Prostate gland (tissue), 2 donors: ENCODE results near the gene SUSD1. TPM values are rescaled to one million over a fixed set of nuclear protein-coding genes. Genes with fewer than 3 reads are reported as not detected.

Experiments used
- DNase-seq: peaks from one replicate; pipeline ENCODE4 v3.0.0-alpha.2; 2019; ENCODE audit warnings: low spot score
- H3K27ac ChIP-seq, 2 donors: fragments of 200-600 bp; sonication (generic); 2 replicates each; pipeline ENCODE4 v1.5.1; 2017 to 2019
- H3K27me3 ChIP-seq: fragments of 200-600 bp; sonication (generic); replicated peaks from 2 replicates; pipeline ENCODE4 v1.5.1; 2019; ENCODE audit not compliant: insufficient read depth
- H3K36me3 ChIP-seq, 2 donors: fragments of 200-600 bp; sonication (generic); 1 replicate in 1 of 2; 2 replicates in 1 of 2; pipeline versions ENCODE4 v1.5.1 to v1.8.1; 2017 to 2019
- H3K4me1 ChIP-seq: fragments of 200-600 bp; sonication (generic); replicated peaks from 2 replicates; pipeline ENCODE4 v1.5.1; 2019
- H3K4me3 ChIP-seq, 2 donors: fragments of 200-600 bp; sonication (generic); 2 replicates each; pipeline ENCODE4 v1.5.1; 2017 to 2019
- H3K9me3 ChIP-seq: fragments of 200-600 bp; sonication (generic); 2 replicates; pipeline ENCODE4 v1.5.1; 2017
- POLR2A ChIP-seq: fragments of 450-650 bp; IDR thresholded peaks from one replicate; pipeline ENCODE4 v1.6.1; 2016; ENCODE audit warnings: antibody characterized with exemption, mild to moderate bottlenecking
- POLR2AphosphoS5 ChIP-seq: sonication (generic); formaldehyde crosslinking; IDR thresholded peaks from one replicate; pipeline ENCODE4 v1.6.1; 2017; ENCODE audit warnings: antibody characterized with exemption
- WGBS: methylation state at CpG from one replicate; pipeline ENCODE4 v1.1.5; 2018; 5-methylcytosine and 5-hydroxymethylcytosine counted together
- intact Hi-C: fragments of 100-400 bp; cut with DNase I; formaldehyde crosslinking; loops from one replicate; pipeline ENCODE4 v1.14.2; 2022
- total RNA-seq, 2 donors: library from RNA; depleted of rRNA; stranded (reverse); fragments of >200 nt; gene quantifications; one replicate each; pipeline ENCODE4 v1.1.0, GENCODE V29; 2016
- TF ChIP-seq, protein P1 (sequence below), 4 experiments: fragments of 200-600 bp in 2 of 4; fragments of 450-650 bp in 2 of 4; sonication (generic) in 2 of 4; IDR thresholded peaks; 1 replicate in 3 of 4; 2 replicates in 1 of 4; pipeline ENCODE4 v1.5.1; 2016 to 2019; ENCODE audit warnings: antibody characterized with exemption in 4 of 4, mild to moderate bottlenecking in 2 of 4, moderate library complexity in 2 of 4

The SUSD1 gene
- total RNA-seq, 2 donors from 2014 or later = 10.6 to 34.8 TPM

DNA sequence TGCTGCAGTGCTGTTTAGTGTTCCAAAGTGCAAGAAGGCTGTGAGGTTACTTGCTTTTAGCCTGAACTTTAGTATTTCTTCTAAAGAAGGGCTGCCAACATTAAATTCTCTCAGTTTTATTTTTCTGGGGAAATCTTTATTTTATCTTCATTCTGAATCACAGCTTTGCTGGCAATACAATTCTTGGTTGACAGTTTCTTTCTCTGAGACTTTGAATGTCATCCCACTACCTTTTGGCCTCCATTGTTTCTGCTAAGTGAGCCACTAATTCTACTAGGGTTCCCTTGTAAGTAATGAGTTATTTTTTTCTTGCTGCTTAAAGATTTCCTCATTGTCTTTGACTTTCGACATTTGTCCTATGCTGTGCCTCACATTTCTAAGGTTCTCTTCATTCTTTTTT lies 32.4 kb upstream of the SUSD1 start:
- TF ChIP-seq, protein P1, sequence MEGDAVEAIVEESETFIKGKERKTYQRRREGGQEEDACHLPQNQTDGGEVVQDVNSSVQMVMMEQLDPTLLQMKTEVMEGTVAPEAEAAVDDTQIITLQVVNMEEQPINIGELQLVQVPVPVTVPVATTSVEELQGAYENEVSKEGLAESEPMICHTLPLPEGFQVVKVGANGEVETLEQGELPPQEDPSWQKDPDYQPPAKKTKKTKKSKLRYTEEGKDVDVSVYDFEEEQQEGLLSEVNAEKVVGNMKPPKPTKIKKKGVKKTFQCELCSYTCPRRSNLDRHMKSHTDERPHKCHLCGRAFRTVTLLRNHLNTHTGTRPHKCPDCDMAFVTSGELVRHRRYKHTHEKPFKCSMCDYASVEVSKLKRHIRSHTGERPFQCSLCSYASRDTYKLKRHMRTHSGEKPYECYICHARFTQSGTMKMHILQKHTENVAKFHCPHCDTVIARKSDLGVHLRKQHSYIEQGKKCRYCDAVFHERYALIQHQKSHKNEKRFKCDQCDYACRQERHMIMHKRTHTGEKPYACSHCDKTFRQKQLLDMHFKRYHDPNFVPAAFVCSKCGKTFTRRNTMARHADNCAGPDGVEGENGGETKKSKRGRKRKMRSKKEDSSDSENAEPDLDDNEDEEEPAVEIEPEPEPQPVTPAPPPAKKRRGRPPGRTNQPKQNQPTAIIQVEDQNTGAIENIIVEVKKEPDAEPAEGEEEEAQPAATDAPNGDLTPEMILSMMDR (IDR thresholded peaks at IDR 0.05) = no peak
- TF ChIP-seq POLR2A (no peak), POLR2AphosphoS5 (no peak)
- no peak overlapping the region for H3K27ac ChIP-seq
- no peak for DNase-seq
- no peak overlapping the region for H3K4me3 ChIP-seq
- no peaks in the 10 kb centered on the region for H3K27me3 ChIP-seq
- no peaks in the 10 kb centered on the region for H3K36me3 ChIP-seq
- intact Hi-C loops = no loop called here
- H3K9me3 ChIP-seq = no peaks in the 10 kb centered on the region
- 98% methylated on average over 1 of the region's 1 CpG for WGBS
- H3K4me1 ChIP-seq = no peaks in the 10 kb centered on the region

DNA sequence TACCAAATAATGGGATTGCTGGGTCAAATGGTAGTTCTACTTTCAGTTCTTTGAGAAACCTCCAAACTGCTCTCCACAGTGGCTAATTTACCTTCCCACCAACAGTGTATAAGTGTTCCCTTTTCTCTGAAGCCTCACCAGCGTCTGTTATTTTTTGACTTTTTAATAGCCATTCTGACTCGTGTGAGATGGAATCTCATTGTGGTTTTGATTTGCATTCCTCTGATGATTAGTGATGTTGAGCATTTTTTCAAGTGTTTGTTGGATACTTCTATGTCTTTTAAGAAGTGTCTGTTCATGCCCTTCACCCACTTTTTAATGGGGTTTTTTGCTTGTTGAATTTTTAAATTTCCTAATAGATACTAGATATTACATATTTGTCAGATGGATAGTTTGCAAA lies 28.4 kb upstream of the SUSD1 start:
- H3K4me3 ChIP-seq = no peak overlapping the region
- no peaks in the 10 kb centered on the region for H3K4me1 ChIP-seq
- TF ChIP-seq POLR2A (no peak), POLR2AphosphoS5 (no peak)
- TF ChIP-seq, protein P1 (IDR thresholded peaks at IDR 0.05) = no peak
- H3K27me3 ChIP-seq = no peaks in the 10 kb centered on the region
- intact Hi-C loops = no loop called here
- no peaks in the 10 kb centered on the region for H3K36me3 ChIP-seq
- 87% methylated on average over 2 of the region's 2 CpGs for WGBS
- DNase-seq = no peak
- H3K27ac ChIP-seq = no peak overlapping the region
- no peaks in the 10 kb centered on the region for H3K9me3 ChIP-seq

DNA sequence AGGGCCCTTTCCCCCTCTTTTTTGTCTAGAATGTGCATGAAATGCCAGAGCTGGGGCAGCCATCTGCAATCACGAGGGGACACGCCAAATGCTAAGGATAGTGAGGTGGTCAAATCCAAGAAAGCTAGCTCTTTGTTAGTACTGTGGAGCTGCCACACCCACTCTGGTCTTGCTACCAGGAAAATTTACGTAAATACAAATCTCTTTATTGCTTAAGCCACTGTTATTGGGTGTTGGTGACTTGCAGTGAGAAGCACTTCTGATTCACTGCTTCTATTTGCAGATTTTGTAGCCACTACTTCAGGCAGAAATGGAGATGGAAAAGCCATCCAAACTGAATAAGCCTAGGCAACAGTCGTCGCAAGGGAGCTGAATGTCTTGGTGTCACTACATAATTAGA lies 25.6 kb upstream of the SUSD1 start:
- Histone ChIP-seq H3K9me3 (no peaks in the 10 kb centered on the region), H3K4me3 (no peak overlapping the region), H3K4me1 (no peaks in the 10 kb centered on the region), H3K27ac (no peak overlapping the region), H3K27me3 (no peaks in the 10 kb centered on the region), H3K36me3 (no peaks in the 10 kb centered on the region)
- 85% methylated on average over 5 of the region's 5 CpGs for WGBS
- TF ChIP-seq POLR2AphosphoS5 = no peak
- no peak for TF ChIP-seq POLR2A
- TF ChIP-seq, protein P1 (IDR thresholded peaks at IDR 0.05) = no peak
- intact Hi-C loops = no loop called here
- no peak for DNase-seq

DNA sequence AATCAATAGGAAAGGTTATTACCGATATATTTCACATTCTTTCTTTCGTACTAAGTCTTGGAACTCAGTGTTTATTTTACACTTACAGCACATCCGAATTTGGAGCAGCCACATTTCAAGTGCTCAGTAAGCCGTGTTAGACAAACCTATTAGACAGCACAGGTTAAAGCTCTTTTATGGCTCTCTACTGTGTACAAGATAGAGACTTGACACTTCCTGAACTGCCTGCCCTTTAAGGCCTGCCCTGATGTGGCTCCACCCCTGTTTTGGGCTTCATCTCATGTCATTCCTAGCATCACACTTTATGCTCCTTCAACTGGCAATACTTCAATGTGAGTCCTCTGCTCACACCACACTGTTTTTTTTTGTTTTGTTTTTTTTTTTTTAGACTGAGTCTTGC lies 23.5 kb upstream of the SUSD1 start:
- TF ChIP-seq POLR2AphosphoS5 (no peak), POLR2A (no peak)
- TF ChIP-seq, protein P1 (IDR thresholded peaks at IDR 0.05) = no peak
- no peaks in the 10 kb centered on the region for H3K36me3 ChIP-seq
- H3K4me1 ChIP-seq = no peaks in the 10 kb centered on the region
- no peak overlapping the region for H3K27ac ChIP-seq
- DNase-seq = no peak
- WGBS = 38% methylated on average over 4 of the region's 4 CpGs
- no peaks in the 10 kb centered on the region for H3K27me3 ChIP-seq
- no peaks in the 10 kb centered on the region for H3K9me3 ChIP-seq
- H3K4me3 ChIP-seq = no peak overlapping the region
- intact Hi-C loops = no loop called here

DNA sequence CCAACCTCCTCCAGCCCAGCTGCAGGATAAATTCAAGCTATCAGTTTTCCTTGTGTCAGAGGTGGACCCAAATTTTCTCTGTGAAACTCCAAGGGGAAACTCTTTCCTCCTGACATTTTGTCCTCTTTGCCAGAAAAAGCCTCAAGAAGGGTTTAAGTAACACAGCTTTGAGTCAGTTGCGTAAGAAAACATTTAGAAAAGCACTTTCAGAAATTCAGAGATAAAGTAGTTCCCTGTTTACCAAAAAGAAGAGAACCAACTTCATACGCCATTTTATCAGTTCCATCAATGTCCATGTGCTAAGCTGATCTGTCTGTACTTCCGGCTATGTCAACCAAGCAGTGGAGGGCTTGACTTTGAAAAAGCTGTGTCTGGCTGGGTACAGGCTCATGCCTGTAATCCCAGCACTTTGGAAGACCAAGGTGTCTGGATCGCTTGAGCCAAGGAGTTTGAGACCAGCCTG lies 19.9 kb upstream of the SUSD1 start:
- TF ChIP-seq, protein P1 (IDR thresholded peaks at IDR 0.05) = no peak
- no peak for TF ChIP-seq POLR2A
- no peak for TF ChIP-seq POLR2AphosphoS5
- no peaks in the 10 kb centered on the region for H3K9me3 ChIP-seq
- H3K4me1 ChIP-seq = no peaks in the 10 kb centered on the region
- WGBS = 55% methylated on average over 4 of the region's 4 CpGs
- no peaks in the 10 kb centered on the region for H3K27me3 ChIP-seq
- intact Hi-C loops = no loop called here
- no peak overlapping the region for H3K4me3 ChIP-seq
- no peak for DNase-seq
- no peaks in the 10 kb centered on the region for H3K36me3 ChIP-seq
- H3K27ac ChIP-seq = peak overlapping the region in 1 of 2 donors; percentile 63
